Measurements from ENCODE around the gene CRELD2.
A peak's percentile ranks its signal among the peaks of the same experiment; 100 is the strongest.

The CRELD2 gene

DNA sequence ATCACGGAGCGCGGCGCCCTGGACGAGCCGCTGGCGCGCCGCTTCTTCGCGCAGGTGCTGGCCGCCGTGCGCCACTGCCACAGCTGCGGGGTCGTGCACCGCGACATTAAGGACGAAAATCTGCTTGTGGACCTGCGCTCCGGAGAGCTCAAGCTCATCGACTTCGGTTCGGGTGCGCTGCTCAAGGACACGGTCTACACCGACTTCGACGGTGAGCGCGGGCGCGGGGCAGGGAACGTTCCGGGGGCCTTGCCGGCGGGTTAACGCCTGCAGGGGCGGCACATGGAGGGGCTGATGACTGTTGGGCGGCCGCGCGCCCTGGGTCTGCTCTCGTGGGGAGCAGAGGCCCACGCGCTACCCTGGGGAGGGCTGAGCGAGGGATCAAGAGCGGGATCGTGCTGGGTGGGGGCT, 43.2 kb downstream of the CRELD2 start:
- TF ChIP-seq POLR2A (IDR thresholded peaks at IDR 0.05; ENCODE audit: low read length) (no peak), GATA1 (IDR thresholded peaks at IDR 0.05; ENCODE audit: low read depth, low read length) (no peak)
- DNase-seq: no peak

DNA sequence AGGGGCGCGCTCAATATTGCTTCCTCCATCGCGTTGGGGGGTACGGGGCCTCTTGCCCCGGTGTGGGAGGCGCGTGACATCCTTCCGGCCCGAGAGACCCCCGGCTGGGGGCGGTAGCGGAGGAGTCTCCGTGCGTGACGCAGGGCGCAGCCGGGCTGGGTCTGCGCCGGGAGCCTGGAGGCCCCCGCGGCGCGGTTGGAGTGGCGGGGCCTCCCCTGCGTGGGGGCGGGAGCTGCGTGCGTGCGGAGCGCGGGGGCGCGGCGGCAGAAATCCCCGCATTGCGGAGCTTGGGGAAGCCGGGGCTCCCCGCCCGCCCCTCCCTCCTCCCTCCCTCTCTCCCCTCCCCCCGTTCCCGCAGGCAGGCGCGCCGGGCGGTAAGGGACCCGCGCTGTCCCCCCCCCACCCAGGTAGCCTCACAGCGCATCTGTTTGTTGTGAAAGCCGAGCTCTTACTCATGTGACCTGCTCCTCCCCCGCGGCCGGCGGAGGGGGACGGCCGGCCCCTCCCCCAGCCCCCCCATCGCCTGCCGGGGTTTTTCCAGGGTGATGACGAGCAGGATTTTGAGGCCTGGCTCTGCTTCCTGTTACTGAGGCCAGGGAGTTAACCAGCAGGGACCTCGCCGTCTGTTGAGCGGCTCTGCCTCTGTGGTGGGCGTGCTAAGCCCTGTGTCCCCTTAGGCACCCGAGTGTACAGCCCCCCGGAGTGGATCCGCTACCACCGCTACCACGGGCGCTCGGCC, 43.7 kb downstream of the CRELD2 start:
- TF ChIP-seq GATA1 (IDR thresholded peaks at IDR 0.05; ENCODE audit: low read depth, low read length): no peak
- no peak for TF ChIP-seq POLR2A (IDR thresholded peaks at IDR 0.05; ENCODE audit: low read length)
- peak; percentile 52 to 74 for DNase-seq

GRCh38 chr22:49962751-49963646, 44.6 kb downstream of the CRELD2 start:
- DNase-seq: no peak

DNA sequence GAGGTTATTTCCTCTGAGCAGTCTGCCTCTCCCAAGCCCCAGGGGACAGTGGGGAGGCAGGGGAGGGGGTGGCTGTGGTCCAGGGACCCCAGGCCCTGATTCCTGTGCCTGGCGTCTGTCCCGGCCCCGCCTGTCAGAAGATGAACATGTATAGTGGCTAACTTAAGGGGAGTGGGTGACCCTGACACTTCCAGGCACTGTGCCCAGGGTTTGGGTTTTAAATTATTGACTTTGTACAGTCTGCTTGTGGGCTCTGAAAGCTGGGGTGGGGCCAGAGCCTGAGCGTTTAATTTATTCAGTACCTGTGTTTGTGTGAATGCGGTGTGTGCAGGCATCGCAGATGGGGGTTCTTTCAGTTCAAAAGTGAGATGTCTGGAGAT, 45.2 kb downstream of the CRELD2 start:
- DNase-seq: no peak
- TF ChIP-seq POLR2A (IDR thresholded peaks at IDR 0.05; ENCODE audit: low read length): no peak
- TF ChIP-seq GATA1 (IDR thresholded peaks at IDR 0.05; ENCODE audit: low read depth, low read length): no peak

More at GRCh38 chr22:49962751-49963646, 44.6 kb downstream of the CRELD2 start:
- no peak for TF ChIP-seq GATA1 (IDR thresholded peaks at IDR 0.05; ENCODE audit: low read depth, low read length)
- no peak for TF ChIP-seq POLR2A (IDR thresholded peaks at IDR 0.05; ENCODE audit: low read length)

DNA sequence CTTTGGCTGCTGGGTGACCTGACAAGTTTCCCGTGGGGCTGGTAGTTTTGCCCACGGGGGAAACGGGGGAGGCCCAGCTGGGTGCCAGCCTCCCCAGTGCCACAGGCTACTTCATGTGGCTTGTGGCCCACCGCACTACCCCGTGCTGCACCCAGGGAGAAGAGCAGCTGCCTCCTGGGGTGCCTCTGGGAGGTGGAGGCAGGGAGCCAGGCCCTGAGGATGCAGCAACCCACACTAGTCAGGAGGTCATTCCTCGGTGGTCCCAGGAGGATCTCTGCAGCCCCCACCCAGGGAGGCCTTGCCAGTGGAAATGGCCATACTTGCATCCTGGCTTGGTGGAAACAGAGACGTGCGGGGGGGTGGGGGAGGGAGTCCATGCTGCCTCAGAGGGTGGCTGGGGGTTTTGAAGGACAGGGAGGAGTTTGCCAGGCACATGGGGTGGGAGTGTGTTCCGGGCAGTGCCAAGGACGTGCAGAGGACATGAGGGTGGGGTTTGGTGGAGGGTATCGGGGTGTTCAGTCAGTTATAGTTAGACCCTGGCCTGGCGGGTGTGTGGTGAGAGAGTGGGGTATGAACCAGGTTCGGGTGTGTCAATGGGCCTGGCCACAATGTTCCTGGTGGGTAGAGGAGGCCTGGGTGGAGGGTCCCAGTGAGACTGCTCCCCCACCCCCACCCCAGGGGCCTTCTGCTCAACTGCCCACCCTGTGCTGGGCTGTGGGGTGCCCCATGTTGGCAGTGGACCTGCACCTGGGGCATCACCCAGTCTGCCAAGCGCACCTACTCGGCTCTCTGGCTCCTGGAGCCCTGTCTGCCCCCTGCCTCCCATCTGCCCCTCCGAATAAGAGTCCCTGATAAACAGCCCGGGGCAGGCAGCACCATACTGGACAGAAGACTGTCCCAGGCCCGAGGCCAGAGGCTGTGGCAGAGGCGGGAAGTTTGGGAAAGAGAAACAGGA, 46.0 kb downstream of the CRELD2 start:
- no peak for DNase-seq
- TF ChIP-seq POLR2A (IDR thresholded peaks at IDR 0.05; ENCODE audit: low read length) (no peak), GATA1 (IDR thresholded peaks at IDR 0.05; ENCODE audit: low read depth, low read length) (no peak)

GRCh38 chr22:49965091-49966040, 46.9 kb downstream of the CRELD2 start:
- no peak for TF ChIP-seq GATA1 (IDR thresholded peaks at IDR 0.05; ENCODE audit: low read depth, low read length)
- no peak for TF ChIP-seq POLR2A (IDR thresholded peaks at IDR 0.05; ENCODE audit: low read length)
- no peak for DNase-seq

DNA sequence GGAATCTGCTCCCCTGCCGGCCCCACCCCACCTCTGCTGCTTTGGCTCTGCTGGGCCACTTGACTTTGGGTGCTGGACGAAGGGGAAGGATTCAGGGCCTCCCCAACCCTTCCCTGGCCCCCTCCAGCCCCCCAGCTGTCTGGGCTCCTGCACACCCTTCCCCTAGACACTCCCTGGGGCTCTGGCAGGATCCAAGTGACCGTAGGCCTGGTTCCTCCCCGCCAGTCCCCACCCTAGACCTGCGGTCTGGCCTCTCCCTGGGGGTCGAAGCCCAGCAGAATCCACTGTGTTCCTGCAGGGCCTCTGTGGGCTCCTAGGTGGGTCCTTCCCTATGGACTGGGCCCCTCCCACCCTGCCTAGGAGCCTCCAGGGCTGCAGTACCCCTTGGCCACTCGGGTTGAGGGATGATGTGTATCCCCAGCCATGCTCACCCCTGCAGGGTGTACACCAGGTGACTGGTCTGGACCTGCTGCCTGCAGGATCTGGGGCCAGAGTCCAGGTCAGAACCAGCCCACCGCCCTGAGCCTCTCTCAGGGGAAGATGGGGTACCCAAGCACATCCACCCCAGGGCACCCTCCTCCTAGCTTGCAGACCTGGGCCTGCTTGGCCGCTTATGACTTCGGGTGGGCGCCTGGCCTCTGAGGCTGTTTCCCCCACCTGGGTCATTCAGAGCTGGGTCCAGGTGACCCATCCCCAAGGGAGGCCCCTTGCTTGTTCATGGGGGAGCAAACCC, 47.8 kb downstream of the CRELD2 start:
- DNase-seq: no peak
- TF ChIP-seq GATA1 (IDR thresholded peaks at IDR 0.05; ENCODE audit: low read depth, low read length) (no peak), POLR2A (IDR thresholded peaks at IDR 0.05; ENCODE audit: low read length) (no peak)

DNA sequence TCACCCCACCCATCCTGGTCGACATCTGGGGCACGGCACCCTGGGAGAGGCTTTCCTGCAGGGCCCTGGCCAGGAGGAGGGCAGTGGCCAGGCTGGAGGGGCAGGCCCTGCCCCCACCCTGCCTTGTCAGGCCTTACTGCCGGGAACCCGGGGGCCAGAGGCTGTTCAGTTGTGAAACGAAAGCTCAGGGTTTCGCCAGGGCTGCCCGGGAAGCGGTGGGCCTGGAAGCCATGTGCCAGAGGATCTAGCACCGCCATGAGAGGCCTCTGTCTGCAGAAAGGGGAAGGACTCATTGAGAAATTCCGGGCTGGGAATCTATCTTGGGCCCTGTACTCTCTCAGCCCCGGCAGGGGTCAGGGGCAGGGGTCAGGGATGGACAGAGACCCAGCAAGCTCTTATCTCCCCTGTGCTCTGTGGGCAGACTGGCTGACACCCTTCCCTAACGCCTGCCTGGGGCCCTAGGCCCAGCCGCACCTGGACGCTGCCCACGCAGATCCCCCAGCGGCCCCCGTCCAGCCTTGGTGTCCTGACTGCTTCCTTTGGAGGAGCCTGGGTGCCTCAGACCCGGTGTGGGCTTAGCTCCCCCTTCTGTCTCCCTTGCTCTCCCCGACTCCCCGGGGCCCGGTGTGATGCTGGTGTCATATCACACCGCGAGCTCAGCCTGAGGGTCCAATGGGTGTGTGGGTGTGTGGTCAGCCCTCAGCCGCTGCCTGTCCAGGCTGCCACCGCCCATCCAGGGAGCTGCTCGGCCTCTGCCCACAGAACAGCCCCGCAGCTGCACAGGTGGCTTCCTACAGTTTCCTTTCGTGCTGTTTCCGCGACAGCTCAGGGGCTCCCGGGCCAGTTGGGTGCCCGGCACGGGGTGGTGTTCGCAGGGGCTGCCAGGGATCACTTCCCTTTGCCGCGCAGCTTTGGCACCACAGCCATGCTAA, 48.6 kb downstream of the CRELD2 start:
- no peak for DNase-seq
- no peak for TF ChIP-seq POLR2A (IDR thresholded peaks at IDR 0.05; ENCODE audit: low read length)
- TF ChIP-seq GATA1 (IDR thresholded peaks at IDR 0.05; ENCODE audit: low read depth, low read length): no peak

DNA sequence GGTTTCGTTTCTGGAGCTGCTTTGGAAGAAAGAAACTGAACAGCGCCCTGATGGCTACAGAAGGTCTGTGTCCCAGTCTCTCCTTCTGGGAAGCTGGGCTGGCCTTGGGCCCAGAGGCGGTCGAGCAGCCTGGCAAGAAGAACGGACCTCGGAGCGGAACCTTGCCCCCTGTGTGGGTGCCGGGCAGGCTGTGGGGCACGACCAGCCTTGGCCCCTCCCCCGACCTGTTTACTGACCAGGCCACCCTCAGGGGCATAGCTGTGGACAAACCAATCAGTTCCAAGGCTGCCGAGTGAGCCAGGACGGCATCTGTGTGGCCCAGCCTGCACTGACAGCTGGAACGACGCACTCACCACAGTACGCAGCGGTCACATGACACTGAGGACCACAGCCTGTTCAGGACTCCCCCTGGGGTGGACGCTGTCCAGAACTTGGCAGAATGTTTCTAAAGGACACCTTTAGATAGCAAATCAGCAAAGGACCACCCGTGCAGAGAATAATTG, 49.3 kb downstream of the CRELD2 start:
- TF ChIP-seq POLR2A (IDR thresholded peaks at IDR 0.05; ENCODE audit: low read length) (no peak), GATA1 (IDR thresholded peaks at IDR 0.05; ENCODE audit: low read depth, low read length) (no peak)
- DNase-seq: no peak

DNA sequence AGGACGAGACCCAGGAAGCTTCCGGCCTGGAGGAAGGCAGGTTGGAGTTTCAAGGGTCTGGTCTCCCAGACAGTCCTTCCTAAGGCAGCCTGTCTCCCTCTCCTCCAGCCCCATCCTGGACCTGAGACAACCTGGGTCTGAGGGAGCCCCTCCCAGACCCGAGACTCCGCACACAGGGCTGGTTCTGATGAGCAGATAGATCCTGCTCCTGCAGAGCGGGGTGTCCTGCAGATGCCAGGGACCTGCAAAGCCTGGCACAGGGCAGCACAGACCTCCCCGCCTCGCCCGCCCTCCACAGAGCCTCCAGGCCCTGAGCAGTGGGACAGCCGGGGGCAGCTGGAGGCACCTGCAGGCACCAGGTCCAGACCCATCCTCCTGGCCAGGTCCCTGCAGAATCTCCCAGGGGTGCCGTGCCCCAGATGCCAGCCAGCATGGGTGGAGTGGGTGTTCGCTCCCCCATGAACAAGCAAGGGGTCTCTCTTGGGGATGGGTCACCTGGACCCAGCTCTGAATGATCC, 49.9 kb downstream of the CRELD2 start:
- DNase-seq: no peak
- TF ChIP-seq POLR2A (IDR thresholded peaks at IDR 0.05; ENCODE audit: low read length) (no peak), GATA1 (IDR thresholded peaks at IDR 0.05; ENCODE audit: low read depth, low read length) (no peak)
